Endothelial cell of umbilical vein (primary cell): ENCODE measurements around the gene ABCA9. TPM values are rescaled to one million over a fixed set of nuclear protein-coding genes. Genes with fewer than 3 reads are reported as not detected.

Experiments
- BruUV-seq: library from RNA; stranded (reverse); fragments of 400-500 nt; replicated peaks from 2 replicates; lab custom pipeline; 2021; lab: Mats Ljungman, UMichigan
- CTCF ChIA-PET: fragments of 300-600, 350-600 bp; sonication (Branson Sonifier 250); formaldehyde crosslinking; loops from one replicate; lab custom pipeline; 2021; ENCODE audit warnings: antibody characterized with exemption, inconsistent platforms; lab: Charles Lee
- POLR2A ChIA-PET: fragments of 300-600, 350-600 bp; sonication (Branson Sonifier 250); formaldehyde crosslinking; loops from one replicate; lab custom pipeline; 2021; ENCODE audit warnings: antibody characterized with exemption, inconsistent platforms; lab: Charles Lee
- DNase-seq: peaks from one replicate; pipeline ENCODE4 v3.0.0-alpha.2; 2011; ENCODE audit warnings: low read depth, low spot score
- FAIRE-seq: peaks from 2 replicates; lab custom pipeline; 2011; peaks lifted over from hg19 to GRCh38; lab: Jason Lieb, UNC
- H2AFZ ChIP-seq: 2 replicates; pipeline ENCODE4 v1.6.0; 2012; ENCODE audit warnings: low read depth, low read length, control low read depth, inconsistent platforms
- H3K27ac ChIP-seq: 2 replicates; pipeline ENCODE4 v1.5.1; 2011; ENCODE audit warnings: low read depth, mild to moderate bottlenecking, control low read depth, low read length, moderate library complexity; ENCODE audit not compliant: insufficient read depth
- H3K27me3 ChIP-seq, 2 experiments: 2 replicates each; pipeline versions ENCODE4 v1.6.0 to v1.6.1; 2011; ENCODE audit warnings: low read length in 2 of 2, mixed read lengths in 1 of 2; ENCODE audit not compliant: control insufficient read depth in 2 of 2, insufficient read depth in 2 of 2
- H3K36me3 ChIP-seq, 2 experiments: 2 replicates in 1 of 2; 3 replicates in 1 of 2; pipeline ENCODE4 v1.5.1; 2011; ENCODE audit warnings: low read length in 2 of 2, mild to moderate bottlenecking in 1 of 2, moderate library complexity in 1 of 2; ENCODE audit not compliant: control insufficient read depth in 2 of 2, insufficient read depth in 2 of 2; ENCODE audit errors: extremely low read depth in 1 of 2
- H3K4me1 ChIP-seq: 3 replicates; pipeline ENCODE4 v1.5.1; 2011; ENCODE audit warnings: mild to moderate bottlenecking, low read length; ENCODE audit not compliant: control insufficient read depth, insufficient read depth; ENCODE audit errors: extremely low read depth
- H3K4me2 ChIP-seq: 2 replicates; pipeline ENCODE4 v1.6.1; 2011; ENCODE audit warnings: low read length, control low read depth, mixed read lengths; ENCODE audit not compliant: insufficient read depth
- H3K4me3 ChIP-seq, 3 experiments: fragments of 200-600 bp in 1 of 3; sonication (generic), shearing (Covaris generic) in 1 of 3; replicated peaks in 1 of 3; 2 replicates each; pipeline ENCODE4 v1.5.1; 2011 to 2016; ENCODE audit warnings: control low read depth in 3 of 3, low read length in 3 of 3, mild to moderate bottlenecking in 2 of 3, inconsistent platforms in 1 of 3, low read depth in 1 of 3, moderate library complexity in 1 of 3; ENCODE audit not compliant: insufficient read depth in 1 of 3
- H3K79me2 ChIP-seq: 2 replicates; pipeline ENCODE4 v1.6.0; 2012; ENCODE audit warnings: low read length, inconsistent platforms; ENCODE audit not compliant: control insufficient read depth, insufficient read depth
- H3K9ac ChIP-seq: replicated peaks from 2 replicates; pipeline ENCODE3; 2011; ENCODE audit warnings: low read length, control low read depth; ENCODE audit not compliant: insufficient read depth; ENCODE audit errors: extremely low read depth
- H3K9me1 ChIP-seq: replicated peaks from 3 replicates; pipeline ENCODE4 v1.6.0; 2011; ENCODE audit warnings: mild to moderate bottlenecking, low read length; ENCODE audit not compliant: control insufficient read depth, insufficient read depth; ENCODE audit errors: extremely low read depth
- H3K9me3 ChIP-seq: replicated peaks from 2 replicates; pipeline ENCODE4 v1.5.1; 2012; ENCODE audit warnings: low read length, inconsistent platforms; ENCODE audit not compliant: control insufficient read depth, insufficient read depth
- H4K20me1 ChIP-seq: replicated peaks from 2 replicates; pipeline ENCODE3; 2011; ENCODE audit warnings: mild to moderate bottlenecking, low read length; ENCODE audit not compliant: control insufficient read depth, insufficient read depth; ENCODE audit errors: extremely low read depth
- EZH2 ChIP-seq: IDR thresholded peaks from 2 replicates; pipeline ENCODE4 v1.6.1; 2012; ENCODE audit warnings: borderline replicate concordance, low read depth, mild to moderate bottlenecking, moderate library complexity, low read length, inconsistent platforms; ENCODE audit not compliant: severe bottlenecking
- FOS ChIP-seq: IDR thresholded peaks from 2 replicates; pipeline ENCODE4 v1.6.1; 2011; ENCODE audit warnings: mild to moderate bottlenecking, low read length, moderate library complexity, borderline replicate concordance; ENCODE audit not compliant: insufficient read depth
- GATA2 ChIP-seq: IDR thresholded peaks from 2 replicates; pipeline ENCODE4 v1.7.0; 2011; ENCODE audit warnings: low read depth, mild to moderate bottlenecking, moderate library complexity, mixed read lengths, low read length; ENCODE audit not compliant: insufficient read length, insufficient read depth
- JUN ChIP-seq: IDR thresholded peaks from 2 replicates; pipeline ENCODE4 v1.6.1; 2011; ENCODE audit warnings: borderline replicate concordance, low read depth; ENCODE audit not compliant: insufficient read length, insufficient read depth
- MYC ChIP-seq: IDR thresholded peaks from one replicate; pipeline ENCODE4 v1.6.1; 2011; ENCODE audit warnings: mild to moderate bottlenecking, low read depth, low read length
- POLR2A ChIP-seq: IDR thresholded peaks from 2 replicates; pipeline ENCODE4 v1.6.1; 2012; ENCODE audit warnings: low read depth, mild to moderate bottlenecking, control low read depth, low read length
- POLR2AphosphoS5 ChIP-seq: IDR thresholded peaks from 2 replicates; pipeline ENCODE4 v1.6.1; 2012; ENCODE audit warnings: low read depth, mild to moderate bottlenecking, control low read depth, low read length, moderate library complexity; ENCODE audit not compliant: insufficient read depth
- dilution Hi-C: fragments of 300-500 bp; cut with MboI; formaldehyde crosslinking; loops from one replicate; pipeline ENCODE4 v1.15.0; 2019; ENCODE audit warnings: low sequenced_read_pairs; ENCODE audit not compliant: extremely low pct_ligation_motif_present
- intact Hi-C: fragments of 100-400 bp; cut with micrococcal nuclease; formaldehyde crosslinking; loops from one replicate; pipeline ENCODE4 v1.10.0; 2022
- polyA plus RNA-seq, 4 experiments: library from polyadenylated mRNA; depleted of rRNA in 3 of 4; stranded (reverse) in 3 of 4; unstranded in 1 of 4; fragments of >200 nt; gene quantifications; 2 replicates each; pipeline versions ENCODE4 v1.2.1 to v1.2.3, GENCODE V29; 2011 to 2012; ENCODE audit warnings: missing spikeins in 1 of 4
- total RNA-seq: library from RNA; stranded (reverse); gene quantifications from 2 replicates; pipeline ENCODE4 v1.2.3, GENCODE V29; 2021
- TF ChIP-seq, protein P1 (sequence below): IDR thresholded peaks from 2 replicates; pipeline ENCODE4 v1.6.1; 2011; ENCODE audit not compliant: insufficient read depth, insufficient read length
- TF ChIP-seq, protein P2 (sequence below), 2 donors: IDR thresholded peaks; 1 replicate in 1 of 2; 2 replicates in 1 of 2; pipeline ENCODE4 v1.5.1; 2011; ENCODE audit warnings: low read length in 2 of 2, mild to moderate bottlenecking in 2 of 2, moderate library complexity in 2 of 2, control low read depth in 1 of 2, inconsistent platforms in 1 of 2, low read depth in 1 of 2; ENCODE audit not compliant: insufficient read depth in 1 of 2; ENCODE audit errors: extremely low read depth in 1 of 2

The ABCA9 gene
- total and polyA plus RNA-seq, 2 donors (not counting 3 experiments of a cell fraction or from before 2014, with no cell fraction given): 2.7 to 7.7 TPM

DNA sequence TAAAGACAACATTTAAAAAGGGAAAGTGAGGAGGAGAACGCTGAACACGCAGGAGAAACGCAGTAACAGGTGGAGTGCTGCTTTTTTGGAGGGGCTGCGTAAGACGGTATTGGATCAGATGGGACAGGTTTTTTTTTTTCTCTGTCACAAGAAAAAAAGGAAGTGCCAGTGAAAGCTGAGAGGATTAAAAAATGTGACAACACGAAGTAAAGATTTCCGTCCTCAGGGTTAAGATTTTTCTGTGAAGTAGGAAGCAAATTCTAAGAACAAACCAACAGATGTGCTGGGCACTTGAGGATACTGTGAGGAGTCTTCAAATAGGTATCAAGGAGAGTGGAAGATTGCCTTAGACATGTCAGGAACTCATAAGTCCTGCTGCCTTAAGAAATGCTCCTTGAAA lies 5.8 kb upstream of the ABCA9 start:
- Histone ChIP-seq H3K27ac (no peak overlapping the region), H4K20me1 (no peaks in the 10 kb centered on the region), H3K4me3 (no peak overlapping the region), H3K4me2 (no peak overlapping the region), H3K79me2 (no peaks in the 10 kb centered on the region), H3K36me3 (no peaks in the 10 kb centered on the region), H3K9ac (no peak overlapping the region), H2AFZ (no peak overlapping the region), H3K4me1 (no peaks in the 10 kb centered on the region), H3K9me1 (no peaks in the 10 kb centered on the region), H3K9me3 (no peaks in the 10 kb centered on the region), H3K27me3 (no peaks in the 10 kb centered on the region)
- dilution Hi-C loops (no loop called here), intact Hi-C loops (no loop called here)
- ChIA-PET POLR2A (no interaction called here), CTCF (interaction anchor here (1.4 kb wide), 1 partner anchor 22 kb away, joined by 3 read pairs; no protein-coding TSS in a partner anchor)
- TF ChIP-seq, protein P1, sequence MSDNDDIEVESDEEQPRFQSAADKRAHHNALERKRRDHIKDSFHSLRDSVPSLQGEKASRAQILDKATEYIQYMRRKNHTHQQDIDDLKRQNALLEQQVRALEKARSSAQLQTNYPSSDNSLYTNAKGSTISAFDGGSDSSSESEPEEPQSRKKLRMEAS: no peak
- TF ChIP-seq POLR2A: no peak
- no peak for TF ChIP-seq MYC
- DNase-seq (no peak), FAIRE-seq (no peak)
- no TSS peak for BruUV-seq

DNA sequence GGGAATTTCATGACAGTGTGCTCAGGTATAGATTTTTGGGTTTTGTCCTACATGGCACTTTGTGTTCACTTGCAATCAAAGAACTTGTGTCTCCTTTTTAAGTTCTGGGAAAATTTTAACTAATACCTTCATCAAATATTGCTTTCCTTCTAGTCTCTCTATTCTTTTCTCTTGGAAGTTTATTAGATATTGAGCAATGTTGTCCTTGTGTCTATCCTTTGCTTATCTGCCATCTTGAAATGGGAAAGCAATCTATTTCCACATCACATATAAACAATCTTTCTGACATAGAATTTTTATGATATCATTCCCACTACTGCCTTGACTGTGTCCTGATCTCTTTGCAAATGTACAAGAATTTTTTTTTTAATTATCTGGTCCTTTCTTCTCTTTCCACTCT lies 4.4 kb upstream of the ABCA9 start:
- H3K36me3 ChIP-seq: no peaks in the 10 kb centered on the region
- no peak for DNase-seq
- TF ChIP-seq EZH2 (no peak), MYC (no peak), FOS (no peak), POLR2A (no peak), JUN (no peak), POLR2AphosphoS5 (no peak), GATA2 (no peak)
- TF ChIP-seq, protein P1: no peak
- TF ChIP-seq, protein P2, sequence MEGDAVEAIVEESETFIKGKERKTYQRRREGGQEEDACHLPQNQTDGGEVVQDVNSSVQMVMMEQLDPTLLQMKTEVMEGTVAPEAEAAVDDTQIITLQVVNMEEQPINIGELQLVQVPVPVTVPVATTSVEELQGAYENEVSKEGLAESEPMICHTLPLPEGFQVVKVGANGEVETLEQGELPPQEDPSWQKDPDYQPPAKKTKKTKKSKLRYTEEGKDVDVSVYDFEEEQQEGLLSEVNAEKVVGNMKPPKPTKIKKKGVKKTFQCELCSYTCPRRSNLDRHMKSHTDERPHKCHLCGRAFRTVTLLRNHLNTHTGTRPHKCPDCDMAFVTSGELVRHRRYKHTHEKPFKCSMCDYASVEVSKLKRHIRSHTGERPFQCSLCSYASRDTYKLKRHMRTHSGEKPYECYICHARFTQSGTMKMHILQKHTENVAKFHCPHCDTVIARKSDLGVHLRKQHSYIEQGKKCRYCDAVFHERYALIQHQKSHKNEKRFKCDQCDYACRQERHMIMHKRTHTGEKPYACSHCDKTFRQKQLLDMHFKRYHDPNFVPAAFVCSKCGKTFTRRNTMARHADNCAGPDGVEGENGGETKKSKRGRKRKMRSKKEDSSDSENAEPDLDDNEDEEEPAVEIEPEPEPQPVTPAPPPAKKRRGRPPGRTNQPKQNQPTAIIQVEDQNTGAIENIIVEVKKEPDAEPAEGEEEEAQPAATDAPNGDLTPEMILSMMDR (IDR thresholded peaks at IDR 0.05; ENCODE audit: extremely low read depth in 1 of 2, insufficient read depth in 1 of 2, low read depth in 1 of 2, low read length in 2 of 2): no peak
- BruUV-seq: no TSS peak
- CTCF ChIA-PET: no interaction called here
- H3K4me3 ChIP-seq: no peak overlapping the region
- H3K4me2 ChIP-seq: no peak overlapping the region
- no peaks in the 10 kb centered on the region for H3K79me2 ChIP-seq
- H3K4me1 ChIP-seq: peaks cover 3% of the 10 kb centered on the region
- H2AFZ ChIP-seq: no peak overlapping the region
- dilution Hi-C loops: no loop called here
- no peak for FAIRE-seq
- POLR2A ChIA-PET: no interaction called here
- intact Hi-C loops: no loop called here
- no peaks in the 10 kb centered on the region for H3K9me3 ChIP-seq
- no peak overlapping the region for H3K9ac ChIP-seq
- no peaks in the 10 kb centered on the region for H3K27me3 ChIP-seq
- no peaks in the 10 kb centered on the region for H4K20me1 ChIP-seq
- H3K27ac ChIP-seq: no peak overlapping the region
- H3K9me1 ChIP-seq: no peaks in the 10 kb centered on the region
